Nephron (organoid): Measurements from ENCODE around the gene FCGR3B.
"Not testable (repeated sequence)": the region's sequence is repeated elsewhere in the genome, so short reads cannot be mapped to it uniquely, and the experiment has no call there.

Source experiments
- H3K27ac Mint-ChIP-seq, 3 experiments: 2 replicates each; pipeline ENCODE4 v1.8.0; 2020; ENCODE audit warnings: mixed read lengths in 3 of 3, mild to moderate bottlenecking in 2 of 3, moderate library complexity in 1 of 3
- H3K27me3 Mint-ChIP-seq: 2 replicates; pipeline ENCODE4 v1.8.0; 2021; ENCODE audit warnings: low read depth, mild to moderate bottlenecking, moderate library complexity, mixed read lengths
- H3K36me3 Mint-ChIP-seq: 2 replicates; pipeline ENCODE4 v1.8.0; 2020; ENCODE audit warnings: low read depth, mixed read lengths
- H3K4me1 Mint-ChIP-seq: 2 replicates; pipeline ENCODE4 v1.8.0; 2020; ENCODE audit warnings: mixed read lengths
- H3K4me3 Mint-ChIP-seq, 3 experiments: 2 replicates each; pipeline ENCODE4 v1.8.0; 2020; ENCODE audit warnings: mild to moderate bottlenecking in 3 of 3, mixed read lengths in 3 of 3, moderate library complexity in 2 of 3
- H3K9me3 Mint-ChIP-seq: 2 replicates; pipeline ENCODE4 v1.8.0; 2020; ENCODE audit warnings: mixed read lengths

Gene FCGR3B

DNA sequence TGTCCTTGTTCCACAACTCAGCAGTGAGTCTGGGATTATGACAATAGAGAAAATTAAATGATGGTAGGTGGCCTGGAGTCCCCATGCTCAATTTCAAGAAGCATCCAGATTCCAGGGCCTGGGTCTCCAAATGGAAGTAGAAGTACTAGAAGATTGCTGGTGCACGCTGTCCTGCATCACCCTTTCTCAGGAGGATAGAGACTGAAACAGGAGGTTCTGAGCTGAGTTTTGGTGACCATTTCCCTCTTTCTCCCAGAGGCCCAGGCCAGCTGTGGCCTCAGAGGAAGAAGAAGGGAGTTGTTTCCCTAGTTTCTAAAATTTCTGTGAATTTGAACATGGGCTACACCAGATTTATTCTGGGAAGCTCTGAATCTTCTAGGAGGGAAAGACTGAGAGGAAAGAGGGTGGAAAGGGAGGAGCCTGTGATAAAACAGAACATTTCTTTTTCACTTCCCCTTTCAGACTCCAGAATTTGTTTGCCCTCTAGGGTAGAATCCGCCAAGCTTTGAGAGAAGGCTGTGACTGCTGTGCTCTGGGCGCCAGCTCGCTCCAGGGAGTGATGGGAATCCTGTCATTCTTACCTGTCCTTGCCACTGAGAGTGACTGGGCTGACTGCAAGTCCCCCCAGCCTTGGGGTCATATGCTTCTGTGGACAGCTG is 50.0 kb downstream of the FCGR3B start:
- not testable (repeated sequence) for H3K4me1 Mint-ChIP-seq, H3K36me3 Mint-ChIP-seq, H3K4me3 Mint-ChIP-seq, H3K9me3 Mint-ChIP-seq, H3K27me3 Mint-ChIP-seq, H3K27ac Mint-ChIP-seq

- H3K4me1 Mint-ChIP-seq, H3K27me3 Mint-ChIP-seq, H3K27ac Mint-ChIP-seq: not testable (repeated sequence)
Measured at GRCh38 chr1:161579856-161580507, 51.0 kb downstream of the FCGR3B start.

DNA sequence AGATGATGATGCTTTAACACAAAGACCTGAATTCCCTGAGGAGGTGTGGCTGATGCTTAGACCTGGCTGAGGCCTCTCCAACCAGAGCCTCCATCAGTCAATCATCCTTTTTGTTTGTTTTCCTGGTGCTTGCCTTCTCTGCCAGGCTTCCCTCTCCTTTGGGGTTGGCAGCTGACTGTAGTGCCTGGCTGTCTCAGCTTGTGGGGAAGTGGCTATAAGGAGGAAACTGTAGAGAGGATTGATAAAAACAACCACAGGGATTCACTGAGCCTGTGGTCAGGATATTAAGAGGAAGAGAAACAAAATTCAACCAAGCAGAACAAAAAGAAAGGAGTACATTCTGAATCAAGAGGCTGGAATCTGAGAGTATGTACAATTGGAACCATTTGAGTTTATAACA is 54.3 kb downstream of the FCGR3B start:
- not testable (repeated sequence) for H3K27ac Mint-ChIP-seq, H3K4me1 Mint-ChIP-seq, H3K4me3 Mint-ChIP-seq, H3K27me3 Mint-ChIP-seq, H3K36me3 Mint-ChIP-seq, H3K9me3 Mint-ChIP-seq

More at GRCh38 chr1:161579856-161580507, 51.0 kb downstream of the FCGR3B start:
- H3K36me3 Mint-ChIP-seq, H3K4me3 Mint-ChIP-seq, H3K9me3 Mint-ChIP-seq: not testable (repeated sequence)
